RWPE1 (cell line): Measurements from ENCODE around the gene PRTG.

Experiments
- CTCF ChIA-PET: fragments of 350-600 bp; sonication (Branson Sonifier 250); formaldehyde crosslinking; extraction: SDS; loops from one replicate; lab custom pipeline; 2021; lab: Yijun Ruan, JAX
- POLR2A ChIA-PET: fragments of 400-600 bp; formaldehyde crosslinking; extraction: SDS; loops from one replicate; lab custom pipeline; 2020; ENCODE audit warnings: antibody characterized with exemption; ENCODE audit not compliant: low non-redundant PET; lab: Yijun Ruan, JAX
- DNase-seq: peaks from one replicate; pipeline ENCODE4 v3.0.0; 2012; ENCODE audit warnings: low spot score
- H3K27ac ChIP-seq: fragments of 450-650 bp; 2 replicates; pipeline ENCODE4 v1.5.1; 2017
- TF ChIP-seq, protein P1 (sequence below): fragments of 450-650 bp; conservative IDR thresholded peaks from 2 replicates; pipeline ENCODE4 v1.5.1; 2017; ENCODE audit warnings: low read depth, mild to moderate bottlenecking

Gene PRTG

DNA sequence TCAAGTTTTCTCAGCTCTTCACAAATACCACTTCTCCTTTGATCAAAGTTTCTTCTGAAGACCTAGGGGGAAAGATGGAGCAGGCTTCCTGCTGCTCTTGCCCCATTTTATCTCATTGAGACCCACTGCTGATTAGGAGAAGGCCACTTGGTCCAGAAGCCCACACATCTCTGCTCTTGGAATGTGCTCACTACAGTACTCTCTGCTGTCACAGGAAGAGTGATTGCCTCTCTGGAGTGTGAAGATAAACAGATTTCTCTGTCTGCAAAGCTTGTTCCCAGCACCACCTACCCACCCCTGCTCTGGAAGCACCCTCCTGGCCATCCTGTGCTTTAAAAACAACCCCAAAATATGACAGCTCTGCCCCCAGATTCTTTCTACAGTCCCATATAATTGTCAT, 41.3 kb upstream of the PRTG start:
- ChIA-PET POLR2A (no interaction called here), CTCF (interaction anchor here (2.5 kb wide), 1 partner anchor 10 kb away, joined by 13 read pairs; no protein-coding TSS in a partner anchor)
- TF ChIP-seq, protein P1, sequence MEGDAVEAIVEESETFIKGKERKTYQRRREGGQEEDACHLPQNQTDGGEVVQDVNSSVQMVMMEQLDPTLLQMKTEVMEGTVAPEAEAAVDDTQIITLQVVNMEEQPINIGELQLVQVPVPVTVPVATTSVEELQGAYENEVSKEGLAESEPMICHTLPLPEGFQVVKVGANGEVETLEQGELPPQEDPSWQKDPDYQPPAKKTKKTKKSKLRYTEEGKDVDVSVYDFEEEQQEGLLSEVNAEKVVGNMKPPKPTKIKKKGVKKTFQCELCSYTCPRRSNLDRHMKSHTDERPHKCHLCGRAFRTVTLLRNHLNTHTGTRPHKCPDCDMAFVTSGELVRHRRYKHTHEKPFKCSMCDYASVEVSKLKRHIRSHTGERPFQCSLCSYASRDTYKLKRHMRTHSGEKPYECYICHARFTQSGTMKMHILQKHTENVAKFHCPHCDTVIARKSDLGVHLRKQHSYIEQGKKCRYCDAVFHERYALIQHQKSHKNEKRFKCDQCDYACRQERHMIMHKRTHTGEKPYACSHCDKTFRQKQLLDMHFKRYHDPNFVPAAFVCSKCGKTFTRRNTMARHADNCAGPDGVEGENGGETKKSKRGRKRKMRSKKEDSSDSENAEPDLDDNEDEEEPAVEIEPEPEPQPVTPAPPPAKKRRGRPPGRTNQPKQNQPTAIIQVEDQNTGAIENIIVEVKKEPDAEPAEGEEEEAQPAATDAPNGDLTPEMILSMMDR: no peak
- no peak for DNase-seq
- H3K27ac ChIP-seq: no peak overlapping the region

DNA sequence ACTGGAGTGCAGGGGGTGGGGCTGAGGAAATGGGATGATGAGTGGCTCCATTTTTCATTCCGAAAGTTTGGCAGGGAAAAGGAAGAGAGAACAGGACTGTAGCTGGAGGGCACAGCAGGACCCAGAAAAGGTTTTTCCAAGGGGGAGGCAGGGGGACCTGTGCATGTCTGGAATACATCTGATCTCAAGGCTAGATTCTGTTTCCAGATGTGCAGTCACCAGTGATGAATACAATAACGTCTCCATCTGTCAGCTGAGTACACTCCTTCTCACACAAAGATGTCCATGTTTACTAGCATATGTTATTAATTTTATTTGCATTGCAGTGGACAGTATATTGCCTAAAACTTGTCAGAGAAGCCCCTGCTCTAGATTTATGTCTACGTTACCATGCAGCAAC, 39.9 kb upstream of the PRTG start:
- TF ChIP-seq, protein P1: no peak
- DNase-seq: no peak
- ChIA-PET POLR2A (no interaction called here), CTCF (interaction anchor here (1.1 to 2.5 kb wide), 2 partner anchors 8 to 10 kb away, joined by 6 to 13 read pairs; no protein-coding TSS in a partner anchor)
- H3K27ac ChIP-seq: no peak overlapping the region

DNA sequence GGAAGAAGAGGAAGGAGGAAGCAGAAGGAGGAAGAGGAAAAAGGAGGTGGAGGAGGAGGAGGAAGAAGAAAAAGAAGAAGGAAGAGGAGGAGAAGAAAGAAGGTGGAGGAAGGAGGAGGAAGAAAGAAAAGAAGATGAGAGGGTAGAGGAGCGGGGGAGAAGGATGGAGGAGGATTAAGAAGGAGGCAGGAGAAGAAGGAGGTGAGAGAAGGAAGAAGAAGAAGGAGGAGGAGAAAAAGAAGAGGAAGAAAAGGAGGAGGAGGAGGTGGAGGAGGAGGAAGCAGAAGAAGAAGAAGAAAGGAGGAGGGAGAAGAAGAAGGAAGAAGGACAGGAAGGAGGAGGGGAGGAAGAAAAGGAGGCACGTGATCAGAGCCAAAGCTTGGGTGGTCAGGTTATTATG, 37.3 kb upstream of the PRTG start:
- POLR2A ChIA-PET: no interaction called here
- H3K27ac ChIP-seq: no peak overlapping the region
- DNase-seq: no peak
- TF ChIP-seq, protein P1: no peak
- CTCF ChIA-PET: no interaction called here

DNA sequence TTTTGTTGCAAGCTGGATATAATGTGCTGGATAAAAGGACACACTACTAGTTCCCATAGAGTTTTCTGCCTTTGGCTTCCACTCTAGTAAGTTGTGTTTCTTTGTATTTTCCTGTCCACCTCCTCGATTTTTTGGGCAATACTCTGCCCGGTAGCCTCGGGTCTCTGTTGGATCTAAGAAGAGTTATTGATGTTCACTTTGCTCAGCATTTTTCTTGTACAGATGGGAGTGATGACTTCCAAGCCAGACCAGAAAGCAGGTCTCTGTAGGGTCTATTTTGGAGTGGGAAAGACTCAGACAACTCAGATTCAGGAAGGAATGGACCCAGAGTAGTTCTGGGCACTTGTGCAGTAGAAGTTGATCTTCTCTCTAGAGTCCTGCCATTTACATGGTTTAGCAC, 36.0 kb upstream of the PRTG start:
- TF ChIP-seq, protein P1: no peak
- POLR2A ChIA-PET: no interaction called here
- CTCF ChIA-PET: no interaction called here
- H3K27ac ChIP-seq: no peak overlapping the region
- DNase-seq: no peak

DNA sequence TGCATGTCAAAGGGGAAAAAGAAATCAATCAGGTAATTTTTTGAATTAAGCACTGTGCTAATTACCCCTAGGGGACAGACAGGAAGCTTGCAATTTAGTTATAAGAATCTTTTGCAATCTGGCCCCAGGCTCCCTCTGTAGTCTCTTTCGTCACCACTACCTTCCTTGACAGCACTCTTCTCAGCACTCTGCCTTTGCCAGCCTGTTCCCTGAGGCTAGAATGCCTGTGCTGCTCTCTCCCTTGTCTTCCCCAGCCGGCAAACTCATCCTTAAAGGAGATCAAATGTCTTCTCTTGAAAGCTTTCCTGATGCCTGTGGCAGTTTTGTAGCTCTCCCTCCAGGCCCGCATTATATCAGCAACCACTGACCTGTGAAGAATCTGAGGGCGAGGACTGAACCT, 32.4 kb upstream of the PRTG start:
- ChIA-PET CTCF (interaction anchor here (0.6 to 1.8 kb wide), 4 partner anchors 8 to 1867 kb away, joined by 4 to 13 read pairs (median 5); no protein-coding TSS in a partner anchor), POLR2A (no interaction called here)
- TF ChIP-seq, protein P1: no peak
- peak; percentile 45 for DNase-seq
- H3K27ac ChIP-seq: no peak overlapping the region

DNA sequence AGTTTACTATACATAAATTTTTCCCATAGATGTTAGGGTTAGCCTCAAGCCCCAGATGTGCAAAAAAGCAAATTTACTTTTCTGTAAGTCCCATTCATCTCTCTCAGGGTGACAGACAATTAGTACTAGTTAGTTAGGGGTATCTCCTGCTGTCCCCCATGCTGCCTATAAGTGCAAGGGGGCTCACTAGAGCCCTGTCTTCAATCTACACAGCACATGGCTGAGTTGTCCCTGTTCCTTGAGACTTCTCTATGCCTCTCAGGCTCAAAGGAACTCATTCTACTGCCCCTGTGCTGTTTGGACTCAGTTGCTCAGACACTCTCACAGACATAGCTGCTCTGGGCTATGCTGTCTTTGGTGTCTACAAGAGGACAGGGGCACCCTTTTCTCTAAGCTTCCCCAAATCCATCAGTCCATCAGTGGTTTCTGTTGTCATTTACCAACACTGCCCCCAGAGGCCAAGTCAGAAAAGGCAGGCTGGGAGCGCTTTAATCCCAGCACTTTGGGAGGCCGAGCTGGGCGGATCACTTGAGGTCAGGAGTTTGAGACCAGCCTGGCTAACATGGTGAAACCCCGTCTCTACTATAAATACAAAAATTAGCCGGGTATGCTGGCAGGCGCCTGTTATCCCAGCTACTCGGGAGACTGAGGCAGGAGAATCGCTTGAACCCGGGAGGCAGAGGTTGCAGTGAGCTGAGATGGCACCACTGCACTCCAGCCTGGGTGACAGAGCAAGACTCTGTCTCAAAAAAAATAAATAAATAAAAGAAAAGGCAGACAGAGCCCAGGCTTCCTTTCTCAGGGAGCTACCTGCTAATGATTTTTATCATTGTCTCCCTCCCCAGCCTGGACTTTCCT, 31.4 kb upstream of the PRTG start:
- TF ChIP-seq, protein P1: peak; percentile 84
- ChIA-PET POLR2A (no interaction called here), CTCF (interaction anchor here (0.6 to 1.8 kb wide), 7 partner anchors 9 to 1082 kb away, joined by 3 to 13 read pairs (median 4); no protein-coding TSS in a partner anchor)
- no peak overlapping the region for H3K27ac ChIP-seq
- DNase-seq: peak; percentile 52
